Subcutaneous adipose tissue (tissue), 4 donors: ENCODE measurements around the gene GFER. TPM values are rescaled to one million over a fixed set of nuclear protein-coding genes. Genes with fewer than 3 reads are reported as not detected.

Experiments
- total RNA-seq, 4 donors: library from RNA; depleted of rRNA; stranded (reverse); fragments of >200 nt; gene quantifications; one replicate each; pipeline ENCODE4 v1.1.0, GENCODE V29; 2016
- TF ChIP-seq, protein P1 (sequence below): fragments of 450-650 bp; IDR thresholded peaks from one replicate; pipeline ENCODE4 v1.5.1; 2016; ENCODE audit warnings: low read depth, mild to moderate bottlenecking, control low read depth, antibody characterized with exemption, moderate library complexity

Gene GFER
- total RNA-seq, 4 donors from 2014 or later, result 9.1 to 17.4 (median 16.1) TPM

DNA sequence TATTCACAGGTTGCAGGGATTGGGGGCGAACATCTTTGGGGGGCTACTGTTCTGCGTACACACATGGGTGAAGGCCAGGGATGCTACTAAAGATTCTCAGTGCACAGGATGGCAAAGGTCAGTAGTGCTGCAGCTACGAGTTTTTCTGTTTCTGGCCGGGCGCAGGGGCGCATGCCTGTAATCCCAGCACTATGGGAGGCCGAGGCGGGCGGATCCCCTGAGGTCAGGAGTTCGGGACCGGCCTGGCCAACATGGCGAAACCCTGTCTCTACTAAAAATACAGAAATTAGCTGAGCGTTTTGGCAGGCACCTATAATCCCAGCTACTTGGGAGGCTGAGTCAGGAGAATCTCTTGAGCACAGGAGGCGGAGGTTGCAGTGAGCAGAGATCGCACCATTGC lies 29.5 kb downstream of the GFER start:
- TF ChIP-seq, protein P1, sequence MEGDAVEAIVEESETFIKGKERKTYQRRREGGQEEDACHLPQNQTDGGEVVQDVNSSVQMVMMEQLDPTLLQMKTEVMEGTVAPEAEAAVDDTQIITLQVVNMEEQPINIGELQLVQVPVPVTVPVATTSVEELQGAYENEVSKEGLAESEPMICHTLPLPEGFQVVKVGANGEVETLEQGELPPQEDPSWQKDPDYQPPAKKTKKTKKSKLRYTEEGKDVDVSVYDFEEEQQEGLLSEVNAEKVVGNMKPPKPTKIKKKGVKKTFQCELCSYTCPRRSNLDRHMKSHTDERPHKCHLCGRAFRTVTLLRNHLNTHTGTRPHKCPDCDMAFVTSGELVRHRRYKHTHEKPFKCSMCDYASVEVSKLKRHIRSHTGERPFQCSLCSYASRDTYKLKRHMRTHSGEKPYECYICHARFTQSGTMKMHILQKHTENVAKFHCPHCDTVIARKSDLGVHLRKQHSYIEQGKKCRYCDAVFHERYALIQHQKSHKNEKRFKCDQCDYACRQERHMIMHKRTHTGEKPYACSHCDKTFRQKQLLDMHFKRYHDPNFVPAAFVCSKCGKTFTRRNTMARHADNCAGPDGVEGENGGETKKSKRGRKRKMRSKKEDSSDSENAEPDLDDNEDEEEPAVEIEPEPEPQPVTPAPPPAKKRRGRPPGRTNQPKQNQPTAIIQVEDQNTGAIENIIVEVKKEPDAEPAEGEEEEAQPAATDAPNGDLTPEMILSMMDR, result no peak

DNA sequence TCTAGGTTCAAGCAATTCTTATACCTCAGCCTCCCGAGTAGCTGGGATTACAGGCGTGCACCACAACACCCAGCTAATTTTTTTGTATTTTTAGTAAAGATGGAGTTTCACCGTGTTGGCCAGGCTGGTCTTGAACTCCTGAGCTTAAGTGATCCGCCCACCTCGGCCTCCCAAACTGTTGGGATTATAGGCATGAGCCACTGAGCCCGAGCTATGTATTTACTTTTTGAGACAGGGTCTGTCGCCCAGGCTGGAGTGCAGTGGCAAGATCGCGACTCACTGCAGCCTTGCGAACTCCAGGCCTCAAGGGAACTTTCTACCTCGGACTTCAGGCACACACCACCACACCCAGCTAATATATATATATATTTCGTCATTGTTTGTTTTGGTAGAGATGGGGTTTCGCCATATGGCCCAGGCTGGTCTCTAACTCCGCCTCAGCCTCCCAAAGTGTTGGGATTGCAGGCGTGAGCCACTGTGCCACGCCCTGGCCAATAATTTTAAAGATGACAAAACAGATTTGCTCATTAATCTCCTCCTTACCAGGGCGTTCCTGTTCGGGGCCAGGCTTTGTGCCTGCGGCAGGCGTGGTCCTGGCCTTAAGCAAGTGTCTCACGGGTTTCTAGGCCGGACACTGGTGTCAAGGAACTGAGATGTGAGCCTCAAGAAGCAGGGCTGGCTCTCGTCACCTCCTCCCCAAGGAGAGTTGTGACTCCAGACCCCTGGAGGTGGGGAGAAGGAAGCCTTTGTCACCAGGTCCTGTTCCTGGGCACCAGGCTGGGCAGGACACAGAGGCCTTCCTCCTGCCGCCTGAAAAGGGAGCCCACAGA lies 31.3 kb downstream of the GFER start:
- TF ChIP-seq, protein P1, result no peak

DNA sequence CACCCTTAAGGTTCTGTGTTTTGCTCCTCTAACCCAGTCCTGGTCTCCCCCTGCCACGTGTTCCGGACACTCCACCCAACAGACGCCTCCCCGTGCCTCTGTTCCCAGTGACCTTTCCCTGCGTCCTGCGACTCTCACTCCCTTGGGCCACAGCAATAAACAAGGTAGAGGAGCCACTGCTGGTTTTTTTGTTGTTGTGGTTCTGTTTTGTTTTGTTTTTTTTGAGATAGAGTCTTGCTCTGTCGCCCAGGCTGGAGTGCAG lies 31.9 kb downstream of the GFER start:
- TF ChIP-seq, protein P1, result no peak

DNA sequence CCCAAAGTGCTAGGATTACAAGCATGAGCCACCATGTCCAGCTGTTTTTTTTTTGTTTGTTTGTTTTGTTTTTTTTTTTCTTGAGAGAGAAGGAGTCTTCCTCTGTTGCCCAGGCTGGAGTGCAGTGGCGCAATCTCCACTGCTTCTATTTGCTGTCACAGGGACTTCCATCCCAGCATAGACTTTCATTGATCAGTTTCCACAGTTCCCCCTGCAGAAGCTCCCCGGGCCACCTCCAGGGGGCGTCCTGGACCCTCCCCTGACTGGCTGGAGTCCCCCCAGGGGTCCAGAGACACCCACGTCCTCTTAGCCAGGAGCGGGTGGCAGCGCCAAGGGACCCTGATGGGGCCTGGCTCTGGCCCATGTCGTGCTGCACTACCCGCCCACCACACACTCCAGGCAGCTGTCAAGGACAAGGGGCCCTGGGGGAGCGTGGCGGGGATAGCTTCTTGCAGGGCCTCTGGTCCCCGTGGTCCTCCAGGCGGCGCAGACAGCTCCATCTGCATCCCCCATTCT lies 32.5 kb downstream of the GFER start:
- TF ChIP-seq, protein P1, result no peak

DNA sequence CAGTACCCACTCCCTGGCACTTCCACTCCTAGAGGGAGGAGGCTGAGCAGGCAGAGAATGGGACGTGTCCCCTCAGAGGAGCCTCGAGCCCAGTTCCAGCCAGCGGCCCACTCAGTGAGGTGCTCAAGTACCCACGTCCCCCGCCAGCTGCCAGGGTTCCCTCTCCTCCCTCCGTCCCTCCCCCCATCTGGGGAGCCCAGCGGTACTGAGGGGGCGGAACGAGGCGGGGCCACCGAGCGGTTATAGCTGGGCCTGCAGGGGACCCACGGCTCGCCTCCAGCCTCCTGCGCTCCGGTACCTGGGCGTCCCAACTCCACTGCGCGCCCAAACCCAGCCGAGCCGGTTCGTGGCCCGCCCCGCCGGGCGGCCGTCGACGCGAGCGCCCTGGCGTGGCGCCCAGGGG lies 35.5 kb downstream of the GFER start, which contains the start of gene NPW:
NPW (plus strand) TSS at position 268 of the 403 bp plus-strand sequence.
- TF ChIP-seq, protein P1, result no peak

DNA sequence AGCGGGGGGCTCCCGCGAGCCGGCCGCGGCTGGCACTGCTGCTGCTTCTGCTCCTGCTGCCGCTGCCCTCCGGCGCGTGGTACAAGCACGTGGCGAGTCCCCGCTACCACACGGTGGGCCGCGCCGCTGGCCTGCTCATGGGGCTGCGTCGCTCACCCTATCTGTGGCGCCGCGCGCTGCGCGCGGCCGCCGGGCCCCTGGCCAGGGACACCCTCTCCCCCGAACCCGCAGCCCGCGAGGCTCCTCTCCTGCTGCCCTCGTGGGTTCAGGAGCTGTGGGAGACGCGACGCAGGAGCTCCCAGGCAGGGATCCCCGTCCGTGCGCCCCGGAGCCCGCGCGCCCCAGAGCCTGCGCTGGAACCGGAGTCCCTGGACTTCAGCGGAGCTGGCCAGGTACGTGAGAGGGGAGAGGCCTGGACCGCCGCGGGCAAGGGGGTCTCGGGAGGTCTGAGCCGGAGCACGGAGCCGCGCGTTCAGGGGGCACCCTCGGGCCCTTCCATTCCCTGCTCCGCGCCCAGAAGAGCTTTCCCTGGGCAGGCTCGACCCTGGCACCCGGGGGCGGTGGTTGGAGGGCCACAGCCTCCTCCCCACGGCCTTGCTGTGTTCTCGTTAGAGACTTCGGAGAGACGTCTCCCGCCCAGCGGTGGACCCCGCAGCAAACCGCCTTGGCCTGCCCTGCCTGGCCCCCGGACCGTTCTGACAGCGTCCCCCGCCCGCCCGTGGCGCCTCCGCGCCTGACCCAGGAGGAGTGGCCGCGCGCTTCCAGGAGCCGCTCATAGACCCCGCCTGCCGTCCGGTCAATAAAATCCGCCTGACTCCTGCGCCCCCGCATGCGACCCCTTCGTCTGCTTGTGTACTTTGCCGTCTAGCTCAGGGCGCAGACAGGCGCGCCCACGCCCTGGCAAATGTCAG lies 36.2 kb downstream of the GFER start:
- TF ChIP-seq, protein P1, result no peak

DNA sequence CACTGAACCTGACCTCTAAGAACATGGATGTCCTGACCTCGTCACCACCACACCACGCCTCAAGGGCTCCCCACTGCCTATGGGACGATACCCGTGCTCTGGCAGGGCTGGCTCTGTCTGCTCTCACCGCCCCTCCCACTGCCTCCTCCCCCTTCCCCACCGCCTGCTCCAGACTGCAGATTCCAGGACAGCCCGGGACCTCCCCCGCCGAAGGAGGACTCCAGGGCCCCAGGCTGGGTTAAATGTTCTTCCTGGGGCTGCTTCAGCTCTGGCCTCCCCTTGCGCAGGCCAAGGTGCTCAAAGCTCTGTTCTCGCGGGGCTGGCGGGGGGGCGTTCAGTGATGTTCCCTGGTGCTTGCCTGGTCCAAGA lies 38.7 kb downstream of the GFER start:
- TF ChIP-seq, protein P1, result no peak
